ENCODE measurements around the gene HADH. TPM values are rescaled to one million over a fixed set of nuclear protein-coding genes. Genes with fewer than 3 reads are reported as not detected.

The HADH gene
- total and polyA plus RNA-seq, 4 donors = 27.5 to 140 (median 94.3) TPM

GRCh38 chr4:108013327-108013726 is 23.6 kb downstream of the HADH start (continued):
- TF ChIP-seq ZBTB33 (IDR thresholded peaks at IDR 0.05) (no peak), CTCF (IDR thresholded peaks at IDR 0.05; ENCODE audit: low read depth, low read length, missing input control) (no peak), FOXA1 (IDR thresholded peaks at IDR 0.05) (no peak)

GRCh38 chr4:108013955-108014354 is 24.3 kb downstream of the HADH start:
- no peak overlapping the region for H3K9ac ChIP-seq (ENCODE audit: low read depth in 1 of 2, low read length in 2 of 2)
- H3K36me3 ChIP-seq (ENCODE audit: control insufficient read depth in 4 of 4, insufficient read depth in 3 of 4, low read depth in 1 of 4, low read length in 3 of 4) = peaks cover 0 to 35% (median 20%) of the 10 kb centered on the region in 4 donors
- no peak for DNase-seq (ENCODE audit: low spot score)
- 97% methylated on average over 5 of the region's 5 CpGs for WGBS
- TF ChIP-seq GABPA (IDR thresholded peaks at IDR 0.05 in 1 of 2, conservative IDR thresholded peaks at IDR 0.05 in 1 of 2) = no peak
- no peak for TF ChIP-seq JUND (IDR thresholded peaks at IDR 0.05)
- TF ChIP-seq, protein P1, sequence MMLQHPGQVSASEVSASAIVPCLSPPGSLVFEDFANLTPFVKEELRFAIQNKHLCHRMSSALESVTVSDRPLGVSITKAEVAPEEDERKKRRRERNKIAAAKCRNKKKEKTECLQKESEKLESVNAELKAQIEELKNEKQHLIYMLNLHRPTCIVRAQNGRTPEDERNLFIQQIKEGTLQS (IDR thresholded peaks at IDR 0.05) = no peak
- no peak for TF ChIP-seq FOXA1 (IDR thresholded peaks at IDR 0.05)
- no peak for TF ChIP-seq HNF4A (conservative IDR thresholded peaks at IDR 0.05)
- TF ChIP-seq, protein P2, sequence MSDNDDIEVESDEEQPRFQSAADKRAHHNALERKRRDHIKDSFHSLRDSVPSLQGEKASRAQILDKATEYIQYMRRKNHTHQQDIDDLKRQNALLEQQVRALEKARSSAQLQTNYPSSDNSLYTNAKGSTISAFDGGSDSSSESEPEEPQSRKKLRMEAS (IDR thresholded peaks at IDR 0.05) = no peak
- TF ChIP-seq ZBTB33 (IDR thresholded peaks at IDR 0.05) = no peak
- TF ChIP-seq HNF4G (IDR thresholded peaks at IDR 0.05) = no peak
- TF ChIP-seq, protein P3, sequence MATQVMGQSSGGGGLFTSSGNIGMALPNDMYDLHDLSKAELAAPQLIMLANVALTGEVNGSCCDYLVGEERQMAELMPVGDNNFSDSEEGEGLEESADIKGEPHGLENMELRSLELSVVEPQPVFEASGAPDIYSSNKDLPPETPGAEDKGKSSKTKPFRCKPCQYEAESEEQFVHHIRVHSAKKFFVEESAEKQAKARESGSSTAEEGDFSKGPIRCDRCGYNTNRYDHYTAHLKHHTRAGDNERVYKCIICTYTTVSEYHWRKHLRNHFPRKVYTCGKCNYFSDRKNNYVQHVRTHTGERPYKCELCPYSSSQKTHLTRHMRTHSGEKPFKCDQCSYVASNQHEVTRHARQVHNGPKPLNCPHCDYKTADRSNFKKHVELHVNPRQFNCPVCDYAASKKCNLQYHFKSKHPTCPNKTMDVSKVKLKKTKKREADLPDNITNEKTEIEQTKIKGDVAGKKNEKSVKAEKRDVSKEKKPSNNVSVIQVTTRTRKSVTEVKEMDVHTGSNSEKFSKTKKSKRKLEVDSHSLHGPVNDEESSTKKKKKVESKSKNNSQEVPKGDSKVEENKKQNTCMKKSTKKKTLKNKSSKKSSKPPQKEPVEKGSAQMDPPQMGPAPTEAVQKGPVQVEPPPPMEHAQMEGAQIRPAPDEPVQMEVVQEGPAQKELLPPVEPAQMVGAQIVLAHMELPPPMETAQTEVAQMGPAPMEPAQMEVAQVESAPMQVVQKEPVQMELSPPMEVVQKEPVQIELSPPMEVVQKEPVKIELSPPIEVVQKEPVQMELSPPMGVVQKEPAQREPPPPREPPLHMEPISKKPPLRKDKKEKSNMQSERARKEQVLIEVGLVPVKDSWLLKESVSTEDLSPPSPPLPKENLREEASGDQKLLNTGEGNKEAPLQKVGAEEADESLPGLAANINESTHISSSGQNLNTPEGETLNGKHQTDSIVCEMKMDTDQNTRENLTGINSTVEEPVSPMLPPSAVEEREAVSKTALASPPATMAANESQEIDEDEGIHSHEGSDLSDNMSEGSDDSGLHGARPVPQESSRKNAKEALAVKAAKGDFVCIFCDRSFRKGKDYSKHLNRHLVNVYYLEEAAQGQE (IDR thresholded peaks at IDR 0.05) = no peak
- TF ChIP-seq RXRA (IDR thresholded peaks at IDR 0.05) = no peak
- no peak for TF ChIP-seq EGR1 (IDR thresholded peaks at IDR 0.05; ENCODE audit: low read depth in 2 of 2)
- TF ChIP-seq RAD21 (IDR thresholded peaks at IDR 0.05) = no peak
- no peak for TF ChIP-seq SP1 (IDR thresholded peaks at IDR 0.05)
- no peak for TF ChIP-seq FOXA2 (IDR thresholded peaks at IDR 0.05)
- TF ChIP-seq YY1 (IDR thresholded peaks at IDR 0.05) = no peak
- TF ChIP-seq CTCF (IDR thresholded peaks at IDR 0.05; ENCODE audit: low read depth, low read length, missing input control) = no peak
- TF ChIP-seq TAF1 (conservative IDR thresholded peaks at IDR 0.05) = no peak
- TF ChIP-seq NR2F2 (IDR thresholded peaks at IDR 0.05) = no peak
- H3K4me3 ChIP-seq (ENCODE audit: low read depth in 1 of 3, low read length in 3 of 3) = no peak overlapping the region
- H3K4me1 ChIP-seq (ENCODE audit: control insufficient read depth in 4 of 4, insufficient read depth in 4 of 4, low read length in 3 of 4) = peaks cover 0 to 7% (median 0%) of the 10 kb centered on the region in 4 donors
- H3K9me3 ChIP-seq (ENCODE audit: control insufficient read depth in 4 of 4, low read length in 3 of 4) = no peaks in the 10 kb centered on the region
- no peaks in the 10 kb centered on the region for H3K27me3 ChIP-seq (ENCODE audit: control insufficient read depth in 4 of 4, insufficient read depth in 4 of 4, low read length in 3 of 4)
- no peak overlapping the region for H3K27ac ChIP-seq (ENCODE audit: low read depth in 1 of 2, low read length in 2 of 2)

All from liver (tissue), 9 donors.